RWPE2 (cell line): ENCODE measurements around the gene ZNF805.
A peak's percentile ranks its signal among the peaks of the same experiment; 100 is the strongest.

ENCODE experiments used
- ATAC-seq: fragments of 200-7000 bp; cut with Tn5 transposase; 3 replicates; pipeline ENCODE4 v1.9.1; 2021; ENCODE audit warnings: low read depth
- DNase-seq: peaks from one replicate; pipeline ENCODE4 v3.0.0-alpha.2; 2020; ENCODE audit warnings: low spot score
- H3K27ac ChIP-seq: fragments of 450-650 bp; 2 replicates; pipeline ENCODE4 v1.5.1; 2017; ENCODE audit warnings: mild to moderate bottlenecking; ENCODE audit not compliant: poor library complexity, severe bottlenecking
- H3K27me3 ChIP-seq: fragments of 250-450 bp; sonication (Bioruptor Pico); 2 replicates; pipeline ENCODE4 v1.5.1; 2021; ENCODE audit warnings: mild to moderate bottlenecking, moderate library complexity; ENCODE audit not compliant: insufficient read depth, poor library complexity, severe bottlenecking
- H3K36me3 ChIP-seq: fragments of 250-450 bp; sonication (Bioruptor Pico); 2 replicates; pipeline ENCODE4 v1.5.1; 2020; ENCODE audit warnings: low read depth, mild to moderate bottlenecking, moderate library complexity
- H3K4me1 ChIP-seq: fragments of 250-450 bp; sonication (Bioruptor Pico); 2 replicates; pipeline ENCODE4 v1.5.1; 2021; ENCODE audit warnings: mild to moderate bottlenecking, moderate library complexity; ENCODE audit not compliant: insufficient read depth, poor library complexity, severe bottlenecking
- H3K4me3 ChIP-seq: fragments of 250-450 bp; sonication (Bioruptor Pico); 2 replicates; pipeline ENCODE4 v1.5.1; 2021; ENCODE audit warnings: mild to moderate bottlenecking, moderate library complexity; ENCODE audit not compliant: severe bottlenecking
- H3K9me3 ChIP-seq: fragments of 250-450 bp; sonication (Bioruptor Pico); 2 replicates; pipeline ENCODE4 v1.5.1; 2021; ENCODE audit warnings: mild to moderate bottlenecking, moderate library complexity; ENCODE audit not compliant: severe bottlenecking
- TF ChIP-seq, protein P1 (sequence below): fragments of 450-650 bp; IDR thresholded peaks from one replicate; pipeline ENCODE4 v1.5.1; 2017; ENCODE audit warnings: mild to moderate bottlenecking, moderate library complexity; ENCODE audit not compliant: poor library complexity, severe bottlenecking

Gene ZNF805

DNA sequence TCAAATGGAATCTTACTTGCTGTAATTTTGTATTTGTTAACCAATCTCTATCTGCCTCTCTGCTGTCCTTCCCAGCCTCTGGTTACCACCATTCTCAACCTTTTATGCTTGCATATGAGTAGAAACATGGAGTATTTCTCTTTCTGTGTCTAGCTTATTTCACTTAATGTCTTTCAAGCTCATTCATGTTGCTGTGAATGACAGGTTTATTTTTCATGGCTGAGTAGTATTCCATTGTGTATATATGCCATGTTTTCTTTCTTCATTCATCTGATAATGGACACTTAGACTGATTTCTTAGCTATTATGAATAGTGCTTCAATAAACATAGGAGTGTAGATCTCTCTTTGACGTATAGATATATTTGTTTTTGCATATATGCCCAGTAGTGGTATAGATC lies 53.3 kb downstream of the ZNF805 start:
- Histone ChIP-seq H3K4me3 (no peak overlapping the region), H3K4me1 (no peaks in the 10 kb centered on the region), H3K27me3 (no peaks in the 10 kb centered on the region), H3K9me3 (peaks cover 2% of the 10 kb centered on the region), H3K27ac (no peak overlapping the region), H3K36me3 (peaks cover 95% of the 10 kb centered on the region)
- TF ChIP-seq, protein P1, sequence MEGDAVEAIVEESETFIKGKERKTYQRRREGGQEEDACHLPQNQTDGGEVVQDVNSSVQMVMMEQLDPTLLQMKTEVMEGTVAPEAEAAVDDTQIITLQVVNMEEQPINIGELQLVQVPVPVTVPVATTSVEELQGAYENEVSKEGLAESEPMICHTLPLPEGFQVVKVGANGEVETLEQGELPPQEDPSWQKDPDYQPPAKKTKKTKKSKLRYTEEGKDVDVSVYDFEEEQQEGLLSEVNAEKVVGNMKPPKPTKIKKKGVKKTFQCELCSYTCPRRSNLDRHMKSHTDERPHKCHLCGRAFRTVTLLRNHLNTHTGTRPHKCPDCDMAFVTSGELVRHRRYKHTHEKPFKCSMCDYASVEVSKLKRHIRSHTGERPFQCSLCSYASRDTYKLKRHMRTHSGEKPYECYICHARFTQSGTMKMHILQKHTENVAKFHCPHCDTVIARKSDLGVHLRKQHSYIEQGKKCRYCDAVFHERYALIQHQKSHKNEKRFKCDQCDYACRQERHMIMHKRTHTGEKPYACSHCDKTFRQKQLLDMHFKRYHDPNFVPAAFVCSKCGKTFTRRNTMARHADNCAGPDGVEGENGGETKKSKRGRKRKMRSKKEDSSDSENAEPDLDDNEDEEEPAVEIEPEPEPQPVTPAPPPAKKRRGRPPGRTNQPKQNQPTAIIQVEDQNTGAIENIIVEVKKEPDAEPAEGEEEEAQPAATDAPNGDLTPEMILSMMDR, result no peak
- DNase-seq (no peak), ATAC-seq (no peak)

DNA sequence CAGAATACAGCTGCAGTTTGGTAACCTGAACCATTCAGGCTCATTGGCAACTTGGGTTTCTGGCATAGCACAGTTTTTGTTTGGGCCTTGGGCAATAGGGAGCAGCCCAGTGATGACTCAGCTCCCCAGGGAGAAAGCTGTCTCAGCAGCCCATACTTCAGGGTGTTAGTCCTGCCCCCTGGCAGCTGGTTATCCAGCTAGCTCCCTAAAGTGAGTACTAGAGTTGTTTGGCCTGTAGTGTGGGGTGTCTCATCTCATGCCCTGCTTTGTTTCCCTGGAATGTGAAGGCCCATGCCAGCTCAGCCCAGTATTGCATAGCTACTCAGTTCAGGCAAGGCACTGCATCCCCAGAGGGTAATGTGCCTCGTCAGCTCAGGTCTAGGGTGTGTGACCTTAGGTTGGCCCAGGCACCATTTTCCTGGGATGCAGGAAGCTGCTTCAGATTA lies 61.6 kb downstream of the ZNF805 start:
- peaks cover 41% of the 10 kb centered on the region for H3K4me1 ChIP-seq
- peaks cover 71% of the 10 kb centered on the region for H3K36me3 ChIP-seq
- H3K9me3 ChIP-seq, result no peaks in the 10 kb centered on the region
- H3K27me3 ChIP-seq, result no peaks in the 10 kb centered on the region
- TF ChIP-seq, protein P1, result no peak
- peak overlapping the region; percentile 63 for H3K27ac ChIP-seq
- DNase-seq (peak; percentile 82), ATAC-seq (peak; percentile 96)
- H3K4me3 ChIP-seq, result no peak overlapping the region

DNA sequence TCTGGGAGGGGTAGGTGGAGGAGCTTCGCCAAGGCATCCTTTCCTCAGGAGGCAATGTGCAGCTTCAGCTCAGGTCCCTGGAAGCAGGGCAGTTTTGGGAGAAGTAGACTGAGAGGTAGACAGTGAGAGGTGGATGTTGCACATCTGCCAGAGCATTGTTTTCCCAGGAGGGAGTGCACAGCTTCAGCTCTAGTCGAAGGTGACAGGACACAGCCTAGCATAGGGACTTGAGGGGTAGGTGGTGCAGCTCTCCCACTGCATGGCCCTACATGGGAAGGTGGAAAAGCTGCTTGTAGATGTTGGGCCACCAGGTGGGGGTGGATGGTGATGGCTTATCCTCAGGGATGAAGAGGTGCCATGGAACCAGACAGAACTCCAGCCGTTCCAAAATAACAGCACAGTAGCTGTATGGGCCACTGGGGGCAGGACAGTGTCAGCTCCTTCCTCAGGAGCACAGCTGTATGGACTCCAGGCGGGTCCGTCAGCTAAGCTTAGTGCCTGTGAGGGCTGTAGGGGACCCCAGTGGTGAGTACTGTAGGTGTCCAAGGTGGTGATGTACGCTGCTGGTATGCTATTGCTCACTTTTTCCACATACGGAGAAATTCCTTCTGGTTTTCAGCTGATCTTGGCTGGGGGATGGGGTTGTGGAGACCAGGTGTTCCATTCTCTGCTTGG lies 62.4 kb downstream of the ZNF805 start:
- Histone ChIP-seq H3K27me3 (no peaks in the 10 kb centered on the region), H3K9me3 (no peaks in the 10 kb centered on the region), H3K4me1 (peaks cover 41% of the 10 kb centered on the region), H3K27ac (peak overlapping the region; percentile 63), H3K36me3 (peaks cover 68% of the 10 kb centered on the region), H3K4me3 (no peak overlapping the region)
- ATAC-seq (peak; percentile 19; the same call in 1 of the 3 replicates), DNase-seq (no peak)
- TF ChIP-seq, protein P1, result no peak
